Nephron progenitor cell (in vitro differentiated cells): Measurements from ENCODE around the gene TMEM254.
"Not testable (repeated sequence)": the region's sequence is repeated elsewhere in the genome, so short reads cannot be mapped to it uniquely, and the experiment has no call there.

Source experiments
- DNase-seq: peaks from one replicate; pipeline ENCODE4 v3.0.0; 2021
- H3K27ac Mint-ChIP-seq: 2 replicates; pipeline ENCODE4 v1.8.0; 2021; ENCODE audit warnings: mild to moderate bottlenecking, moderate library complexity, mixed read lengths
- H3K27me3 Mint-ChIP-seq: 2 replicates; pipeline ENCODE4 v1.8.0; 2021; ENCODE audit warnings: mild to moderate bottlenecking, low read depth, mixed read lengths; ENCODE audit not compliant: poor library complexity
- H3K36me3 Mint-ChIP-seq: 2 replicates; pipeline ENCODE4 v1.8.0; 2021; ENCODE audit warnings: low read depth, mixed read lengths
- H3K4me1 Mint-ChIP-seq: 2 replicates; pipeline ENCODE4 v1.8.0; 2021; ENCODE audit warnings: mixed read lengths
- H3K4me3 Mint-ChIP-seq: 2 replicates; pipeline ENCODE4 v1.8.0; 2021; ENCODE audit warnings: mild to moderate bottlenecking, moderate library complexity, mixed read lengths
- H3K9me3 Mint-ChIP-seq: 2 replicates; pipeline ENCODE4 v1.8.0; 2021; ENCODE audit warnings: mild to moderate bottlenecking, moderate library complexity, mixed read lengths
- CTCF ChIP-seq: fragments of 200-600 bp; sonication (generic); IDR thresholded peaks from 2 replicates; pipeline ENCODE4 v1.5.0; 2021; ENCODE audit warnings: antibody characterized with exemption

Gene TMEM254

GRCh38 chr10:80078448-80079311 lies at the start of gene TMEM254:
TSS of gene TMEM254 (plus strand) at chr10:80078665. CDS start at chr10:80078700, 35 bp downstream.
- no peak for TF ChIP-seq CTCF
- peaks cover 5% of the 10 kb centered on the region for H3K36me3 Mint-ChIP-seq
- H3K27ac Mint-ChIP-seq = peak within 1 kb of the TSS; percentile 96
- peak within 1 kb of the TSS; percentile 98 for H3K4me3 Mint-ChIP-seq
- H3K4me1 Mint-ChIP-seq = peaks cover 22% of the 10 kb centered on the region
- DNase-seq = peak; percentile 90
- no peaks in the 10 kb centered on the region for H3K9me3 Mint-ChIP-seq
- no peaks in the 10 kb centered on the region for H3K27me3 Mint-ChIP-seq

- H3K27me3 Mint-ChIP-seq, H3K4me1 Mint-ChIP-seq, H3K36me3 Mint-ChIP-seq, H3K9me3 Mint-ChIP-seq, H3K27ac Mint-ChIP-seq, DNase-seq, H3K4me3 Mint-ChIP-seq: not testable (repeated sequence)
Observed at GRCh38 chr10:80029205-80029604, 49.3 kb upstream of the TMEM254 start.

GRCh38 chr10:80029865-80030264 lies 48.6 kb upstream of the TMEM254 start:
- not testable (repeated sequence) for H3K4me1 Mint-ChIP-seq, H3K4me3 Mint-ChIP-seq, H3K27ac Mint-ChIP-seq, H3K36me3 Mint-ChIP-seq, H3K9me3 Mint-ChIP-seq, H3K27me3 Mint-ChIP-seq, DNase-seq

- no peaks in the 10 kb centered on the region for H3K27me3 Mint-ChIP-seq
- no peak overlapping the region for H3K27ac Mint-ChIP-seq
- no peaks in the 10 kb centered on the region for H3K9me3 Mint-ChIP-seq
- TF ChIP-seq CTCF = no peak
- H3K36me3 Mint-ChIP-seq = no peaks in the 10 kb centered on the region
- no peak overlapping the region for H3K4me3 Mint-ChIP-seq
- H3K4me1 Mint-ChIP-seq = no peaks in the 10 kb centered on the region
- no peak for DNase-seq
Observed at GRCh38 chr10:80032503-80032902, 46.0 kb upstream of the TMEM254 start.

- H3K36me3 Mint-ChIP-seq, H3K4me1 Mint-ChIP-seq, H3K27me3 Mint-ChIP-seq, H3K4me3 Mint-ChIP-seq, H3K27ac Mint-ChIP-seq, H3K9me3 Mint-ChIP-seq, DNase-seq: not testable (repeated sequence)
Observed at GRCh38 chr10:80034766-80035165, 43.7 kb upstream of the TMEM254 start.

- H3K36me3 Mint-ChIP-seq, H3K9me3 Mint-ChIP-seq, H3K4me1 Mint-ChIP-seq, DNase-seq, H3K4me3 Mint-ChIP-seq, H3K27me3 Mint-ChIP-seq, H3K27ac Mint-ChIP-seq: not testable (repeated sequence)
Observed at GRCh38 chr10:80035430-80035829, 43.0 kb upstream of the TMEM254 start.

GRCh38 chr10:80036921-80037500 lies 41.5 kb upstream of the TMEM254 start:
- not testable (repeated sequence) for H3K27ac Mint-ChIP-seq, H3K4me1 Mint-ChIP-seq, H3K27me3 Mint-ChIP-seq, H3K36me3 Mint-ChIP-seq, DNase-seq, H3K9me3 Mint-ChIP-seq, H3K4me3 Mint-ChIP-seq

- H3K27me3 Mint-ChIP-seq, H3K27ac Mint-ChIP-seq, H3K4me1 Mint-ChIP-seq, DNase-seq, H3K36me3 Mint-ChIP-seq, H3K9me3 Mint-ChIP-seq, H3K4me3 Mint-ChIP-seq: not testable (repeated sequence)
Observed at GRCh38 chr10:80038226-80038625, 40.2 kb upstream of the TMEM254 start.

- Mint-ChIP-seq H3K27me3 (peaks cover 8% of the 10 kb centered on the region), H3K4me1 (peaks cover 7% of the 10 kb centered on the region), H3K27ac (no peak overlapping the region), H3K4me3 (no peak overlapping the region), H3K9me3 (no peaks in the 10 kb centered on the region), H3K36me3 (no peaks in the 10 kb centered on the region)
- no peak for DNase-seq
- TF ChIP-seq CTCF = no peak
Observed at GRCh38 chr10:80041162-80041561, 37.3 kb upstream of the TMEM254 start.

GRCh38 chr10:80044935-80045334 lies 33.5 kb upstream of the TMEM254 start:
- not testable (repeated sequence) for H3K36me3 Mint-ChIP-seq, H3K27ac Mint-ChIP-seq, DNase-seq, H3K4me3 Mint-ChIP-seq, H3K9me3 Mint-ChIP-seq, H3K27me3 Mint-ChIP-seq, H3K4me1 Mint-ChIP-seq
